MCF 10A (cell line): ENCODE results near the gene STAG1. TPM values are rescaled to one million over a fixed set of nuclear protein-coding genes. Genes with fewer than 3 reads are reported as not detected.
A peak's percentile ranks its signal among the peaks of the same experiment; 100 is the strongest.
"Not testable (repeated sequence)": the region's sequence is repeated elsewhere in the genome, so short reads cannot be mapped to it uniquely, and the experiment has no call there.

Experiments
- BruUV-seq: library from RNA; stranded (reverse); fragments of 400-500 nt; replicated peaks from 2 replicates; lab custom pipeline; 2021; lab: Mats Ljungman, UMichigan
- CTCF ChIA-PET: fragments of 300-600 bp; sonication (Branson Sonifier 250); formaldehyde crosslinking; extraction: SDS; loops from one replicate; lab custom pipeline; 2021; ENCODE audit warnings: antibody characterized with exemption, inconsistent platforms; lab: Yijun Ruan, JAX
- POLR2A ChIA-PET: fragments of 300-600, 350-650 bp; sonication (Branson Sonifier 250); formaldehyde crosslinking; extraction: SDS; loops from one replicate; lab custom pipeline; 2020; ENCODE audit warnings: antibody characterized with exemption, inconsistent platforms; lab: Yijun Ruan, JAX
- DNase-seq: peaks from one replicate; pipeline ENCODE4 v3.0.0-alpha.2; 2018; ENCODE audit not compliant: unreplicated experiment
- H3K27ac Mint-ChIP-seq: one replicate; pipeline ENCODE4 v1.8.0; 2022; ENCODE audit warnings: mild to moderate bottlenecking, low read depth, mixed read lengths; ENCODE audit not compliant: unreplicated experiment
- H3K27me3 Mint-ChIP-seq: one replicate; pipeline ENCODE4 v1.8.0; 2022; ENCODE audit warnings: mixed read lengths; ENCODE audit not compliant: insufficient read depth, unreplicated experiment
- H3K36me3 Mint-ChIP-seq: one replicate; pipeline ENCODE4 v1.8.0; 2022; ENCODE audit warnings: mild to moderate bottlenecking, moderate library complexity, mixed read lengths; ENCODE audit not compliant: insufficient read depth, unreplicated experiment
- H3K4me1 Mint-ChIP-seq: one replicate; pipeline ENCODE4 v1.8.0; 2022; ENCODE audit warnings: mixed read lengths; ENCODE audit not compliant: insufficient read depth, unreplicated experiment
- H3K4me3 Mint-ChIP-seq: one replicate; pipeline ENCODE4 v1.8.0; 2022; ENCODE audit warnings: mild to moderate bottlenecking, moderate library complexity, mixed read lengths; ENCODE audit not compliant: unreplicated experiment
- H3K9me3 Mint-ChIP-seq: one replicate; pipeline ENCODE4 v1.8.0; 2022; ENCODE audit warnings: mixed read lengths; ENCODE audit not compliant: unreplicated experiment
- intact Hi-C: fragments of 100-400 bp; cut with micrococcal nuclease; formaldehyde crosslinking; loops from 2 replicates; pipeline ENCODE4 v1.14.1; 2022
- total RNA-seq: library from RNA; stranded (reverse); gene quantifications from 2 replicates; pipeline ENCODE4 v1.2.3, GENCODE V29; 2022
- TF ChIP-seq, protein P1 (sequence below): fragments of 200-600 bp; IDR thresholded peaks from one replicate; pipeline ENCODE4 v1.8.0; 2022; ENCODE audit warnings: antibody characterized with exemption, mild to moderate bottlenecking; ENCODE audit not compliant: unreplicated experiment

Gene STAG1
- total RNA-seq, 1 experiment from 2014 or later = 34.3 TPM

DNA sequence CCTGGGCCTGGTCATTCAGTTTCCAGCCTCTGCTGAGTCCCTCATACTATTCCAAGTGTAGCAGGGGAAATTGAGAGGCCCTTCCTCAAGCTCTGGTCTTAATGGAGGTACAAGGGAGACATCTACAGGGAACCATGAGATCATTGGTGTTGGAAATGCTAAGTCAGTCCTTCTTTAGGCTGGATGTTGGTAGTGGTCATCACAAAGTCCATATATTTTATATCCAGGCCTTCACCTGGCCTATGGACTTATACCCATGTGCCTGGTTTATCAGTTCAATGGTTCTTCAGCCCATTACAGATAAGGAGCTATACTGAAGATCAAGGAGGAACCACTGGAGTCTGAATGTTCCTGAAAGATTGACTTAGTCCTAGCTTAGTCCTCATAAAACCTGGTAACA lies 135.0 kb downstream of the STAG1 start:
- Mint-ChIP-seq H3K27me3 (no peaks in the 10 kb centered on the region), H3K4me1 (peaks cover 6% of the 10 kb centered on the region), H3K36me3 (peaks cover 18% of the 10 kb centered on the region), H3K4me3 (no peak overlapping the region), H3K27ac (no peak overlapping the region), H3K9me3 (no peaks in the 10 kb centered on the region)
- peak; percentile 12 for DNase-seq
- intact Hi-C loops = no loop called here
- BruUV-seq = no TSS peak
- TF ChIP-seq, protein P1, sequence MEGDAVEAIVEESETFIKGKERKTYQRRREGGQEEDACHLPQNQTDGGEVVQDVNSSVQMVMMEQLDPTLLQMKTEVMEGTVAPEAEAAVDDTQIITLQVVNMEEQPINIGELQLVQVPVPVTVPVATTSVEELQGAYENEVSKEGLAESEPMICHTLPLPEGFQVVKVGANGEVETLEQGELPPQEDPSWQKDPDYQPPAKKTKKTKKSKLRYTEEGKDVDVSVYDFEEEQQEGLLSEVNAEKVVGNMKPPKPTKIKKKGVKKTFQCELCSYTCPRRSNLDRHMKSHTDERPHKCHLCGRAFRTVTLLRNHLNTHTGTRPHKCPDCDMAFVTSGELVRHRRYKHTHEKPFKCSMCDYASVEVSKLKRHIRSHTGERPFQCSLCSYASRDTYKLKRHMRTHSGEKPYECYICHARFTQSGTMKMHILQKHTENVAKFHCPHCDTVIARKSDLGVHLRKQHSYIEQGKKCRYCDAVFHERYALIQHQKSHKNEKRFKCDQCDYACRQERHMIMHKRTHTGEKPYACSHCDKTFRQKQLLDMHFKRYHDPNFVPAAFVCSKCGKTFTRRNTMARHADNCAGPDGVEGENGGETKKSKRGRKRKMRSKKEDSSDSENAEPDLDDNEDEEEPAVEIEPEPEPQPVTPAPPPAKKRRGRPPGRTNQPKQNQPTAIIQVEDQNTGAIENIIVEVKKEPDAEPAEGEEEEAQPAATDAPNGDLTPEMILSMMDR = no peak
- CTCF ChIA-PET = interaction anchor here (0.6 kb wide), 2 partner anchors 13 to 135 kb away, joined by 3 read pairs; partner anchors contain the start of gene STAG1
- POLR2A ChIA-PET = no interaction called here

DNA sequence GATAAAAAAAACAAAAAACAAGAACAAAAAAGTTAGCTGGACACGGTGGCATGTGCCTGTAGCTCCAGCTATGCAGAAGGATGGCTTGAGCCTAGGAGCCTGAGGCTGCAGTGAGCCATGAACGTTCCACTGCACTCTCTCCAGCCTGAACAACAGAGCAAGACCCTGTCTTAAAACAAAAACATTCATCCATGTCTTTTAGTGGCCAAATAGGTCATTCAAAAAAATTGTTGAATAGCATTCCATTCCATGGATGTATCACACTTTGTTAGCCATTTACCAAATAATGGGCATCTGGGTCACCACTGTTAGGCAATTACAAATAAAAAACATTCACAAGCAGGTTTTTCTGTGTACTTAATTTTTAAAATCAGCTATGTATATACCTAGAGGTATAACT lies 139.7 kb downstream of the STAG1 start:
- Mint-ChIP-seq H3K27ac (no peak overlapping the region), H3K36me3 (peaks cover 2% of the 10 kb centered on the region), H3K4me1 (no peaks in the 10 kb centered on the region), H3K4me3 (no peak overlapping the region), H3K9me3 (no peaks in the 10 kb centered on the region), H3K27me3 (no peaks in the 10 kb centered on the region)
- POLR2A ChIA-PET = interaction anchor here (0.7 kb wide), 1 partner anchor 52 kb away, joined by 4 read pairs; no protein-coding TSS in a partner anchor
- CTCF ChIA-PET = interaction anchor here (0.6 kb wide), 1 partner anchor 571 kb away, joined by 3 read pairs; no protein-coding TSS in a partner anchor
- DNase-seq = no peak
- intact Hi-C loops = no loop called here
- BruUV-seq = no TSS peak
- TF ChIP-seq, protein P1 = no peak

DNA sequence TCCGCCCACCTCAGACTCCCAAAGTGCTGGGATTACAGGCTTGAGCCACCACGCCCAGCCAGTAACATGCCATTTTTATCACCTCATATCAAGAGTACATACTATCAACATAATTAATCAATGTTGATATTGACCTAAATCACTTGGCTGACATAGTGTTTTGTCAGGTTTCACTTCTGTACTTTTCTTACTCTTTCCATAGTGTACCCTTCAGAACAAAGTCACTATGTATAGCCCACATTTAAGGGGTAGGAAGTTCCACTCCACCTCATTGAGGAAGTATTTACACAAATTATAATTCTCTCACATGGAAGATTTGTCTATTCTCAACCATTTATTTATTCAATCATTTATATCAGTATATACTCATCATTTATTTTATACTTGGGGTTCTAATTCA lies 145.2 kb downstream of the STAG1 start:
- no TSS peak for BruUV-seq
- DNase-seq = no peak
- TF ChIP-seq, protein P1 = no peak
- CTCF ChIA-PET = no interaction called here
- Mint-ChIP-seq H3K27ac (no peak overlapping the region), H3K27me3 (no peaks in the 10 kb centered on the region), H3K9me3 (no peaks in the 10 kb centered on the region), H3K4me3 (no peak overlapping the region), H3K4me1 (peaks cover 11% of the 10 kb centered on the region), H3K36me3 (peaks cover 12% of the 10 kb centered on the region)
- intact Hi-C loops = no loop called here
- POLR2A ChIA-PET = interaction anchor here (1.0 kb wide), 1 partner anchor 13 kb away, joined by 3 read pairs; no protein-coding TSS in a partner anchor

DNA sequence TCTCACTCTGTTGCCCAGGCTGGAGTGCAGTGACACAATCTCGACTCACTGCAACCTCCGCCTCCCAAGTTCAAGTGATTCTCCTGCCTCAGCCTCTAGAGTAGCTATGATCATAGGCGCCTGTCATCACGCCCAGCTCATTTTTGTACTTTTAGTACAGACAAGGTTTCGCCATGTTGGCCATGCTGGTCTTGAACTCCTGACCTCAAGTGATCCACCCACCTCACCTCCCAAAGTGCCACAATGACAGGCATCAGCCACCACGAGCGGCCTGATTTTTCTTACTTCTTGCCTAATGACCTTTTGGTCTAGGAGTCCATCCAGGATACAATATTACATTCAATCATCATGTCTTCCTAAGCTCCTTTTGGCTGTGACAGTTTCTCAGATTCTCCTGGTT lies 146.0 kb downstream of the STAG1 start:
- CTCF ChIA-PET = interaction anchor here (0.6 kb wide), 1 partner anchor 506 kb away, joined by 7 read pairs; no protein-coding TSS in a partner anchor
- H3K9me3 Mint-ChIP-seq, H3K4me3 Mint-ChIP-seq, intact Hi-C loops, DNase-seq, BruUV-seq, H3K27me3 Mint-ChIP-seq, H3K27ac Mint-ChIP-seq: not testable (repeated sequence)
- Mint-ChIP-seq H3K4me1 (peaks cover 11% of the 10 kb centered on the region), H3K36me3 (peaks cover 14% of the 10 kb centered on the region)
- POLR2A ChIA-PET = interaction anchor here (1.0 kb wide), 1 partner anchor 12 kb away, joined by 3 read pairs; no protein-coding TSS in a partner anchor
